HepG2 (cell line): ENCODE data around the gene ST6GALNAC6. TPM values are rescaled to one million over a fixed set of nuclear protein-coding genes. Genes with fewer than 3 reads are reported as not detected.

ENCODE experiments used
- DDIT3 ChIP-seq: sonication (generic); formaldehyde crosslinking; IDR thresholded peaks from 2 replicates; pipeline ENCODE4 v1.4.0; 2020; ENCODE audit warnings: mild to moderate bottlenecking, missing genetic modification reagents
- ELF4 ChIP-seq: sonication (generic); formaldehyde crosslinking; IDR thresholded peaks from 2 replicates; pipeline ENCODE4 v1.5.0; 2020; ENCODE audit warnings: missing genetic modification reagents, mild to moderate bottlenecking, moderate library complexity, borderline replicate concordance
- GATAD1 ChIP-seq: IDR thresholded peaks from 2 replicates; pipeline ENCODE4 v1.6.1; 2016; ENCODE audit warnings: missing genetic modification reagents, missing compliant biosample characterization
- HBP1 ChIP-seq: IDR thresholded peaks from 2 replicates; pipeline ENCODE4 v1.6.1; 2016; ENCODE audit warnings: low read depth, control low read depth
- IRX3 ChIP-seq: sonication (generic); formaldehyde crosslinking; IDR thresholded peaks from 2 replicates; pipeline ENCODE4 v1.8.1; 2023; ENCODE audit warnings: mild to moderate bottlenecking, low read depth, missing genetic modification reagents, borderline replicate concordance
- KMT2B ChIP-seq: IDR thresholded peaks from 2 replicates; pipeline ENCODE4 v1.6.1; 2016; ENCODE audit warnings: missing genetic modification reagents, missing compliant biosample characterization
- NCOA5 ChIP-seq: sonication (generic); formaldehyde crosslinking; IDR thresholded peaks from 2 replicates; pipeline ENCODE4 v1.4.0; 2020; ENCODE audit warnings: missing genetic modification reagents
- NR2C2 ChIP-seq: sonication (generic); formaldehyde crosslinking; IDR thresholded peaks from 2 replicates; pipeline ENCODE4 v1.4.0; 2020; ENCODE audit warnings: missing genetic modification reagents, mild to moderate bottlenecking, moderate library complexity, borderline replicate concordance
- POGK ChIP-seq: sonication (generic); formaldehyde crosslinking; conservative IDR thresholded peaks from 2 replicates; pipeline ENCODE4 v1.8.0; 2022; ENCODE audit warnings: mild to moderate bottlenecking, moderate library complexity, missing genetic modification reagents
- PREB ChIP-seq: sonication (generic); formaldehyde crosslinking; IDR thresholded peaks from 2 replicates; pipeline ENCODE4 v1.4.0; 2020; ENCODE audit warnings: missing genetic modification reagents
- RCOR2 ChIP-seq: IDR thresholded peaks from 2 replicates; pipeline ENCODE4 v1.6.1; 2016; ENCODE audit warnings: missing biosample characterization, missing genetic modification reagents
- SNRNP70 ChIP-seq: fragments of 200-400 bp; formaldehyde crosslinking; IDR thresholded peaks from 2 replicates; pipeline ENCODE4 v1.6.1; 2017; ENCODE audit warnings: mild to moderate bottlenecking, low read depth, low read length, moderate library complexity
- TARDBP ChIP-seq: sonication (generic); formaldehyde crosslinking; IDR thresholded peaks from 2 replicates; pipeline ENCODE4 v1.8.0; 2022; ENCODE audit warnings: mild to moderate bottlenecking, missing genetic modification reagents
- YEATS4 ChIP-seq: sonication (generic); formaldehyde crosslinking; IDR thresholded peaks from 2 replicates; pipeline ENCODE4 v1.4.0; 2020; ENCODE audit warnings: missing genetic modification reagents, borderline replicate concordance
- ZFP82 ChIP-seq: sonication (generic); formaldehyde crosslinking; IDR thresholded peaks from 2 replicates; pipeline ENCODE4 v1.5.1; 2020; ENCODE audit warnings: mild to moderate bottlenecking, missing genetic modification reagents, borderline replicate concordance
- ZNF550 ChIP-seq: sonication (generic); formaldehyde crosslinking; IDR thresholded peaks from 2 replicates; pipeline ENCODE4 v1.4.0; 2020; ENCODE audit warnings: mild to moderate bottlenecking, missing genetic modification reagents, borderline replicate concordance
- ZNF556 ChIP-seq: sonication (generic); formaldehyde crosslinking; IDR thresholded peaks from 2 replicates; pipeline ENCODE4 v1.4.0; 2020; ENCODE audit warnings: mild to moderate bottlenecking, missing genetic modification reagents, borderline replicate concordance
- ZNF639 ChIP-seq: conservative IDR thresholded peaks from 2 replicates; pipeline ENCODE4 v1.6.1; 2018; ENCODE audit warnings: missing genetic modification reagents
- ZNF691 ChIP-seq: sonication (generic); formaldehyde crosslinking; IDR thresholded peaks from 2 replicates; pipeline ENCODE4 v1.4.0; 2020; ENCODE audit warnings: missing genetic modification reagents, low read depth, mild to moderate bottlenecking, borderline replicate concordance
- ZNF780A ChIP-seq: sonication (generic); formaldehyde crosslinking; IDR thresholded peaks from 2 replicates; pipeline ENCODE4 v1.8.0; 2022; ENCODE audit warnings: mild to moderate bottlenecking, missing genetic modification reagents, moderate library complexity
- ZNF883 ChIP-seq: sonication (generic); formaldehyde crosslinking; IDR thresholded peaks from 2 replicates; pipeline ENCODE4 v1.5.1; 2020; ENCODE audit warnings: mild to moderate bottlenecking, missing genetic modification reagents; ENCODE audit errors: not compliant biosample characterization
- ZZZ3 ChIP-seq: sonication (generic); formaldehyde crosslinking; IDR thresholded peaks from 2 replicates; pipeline ENCODE4 v1.4.0; 2020; ENCODE audit warnings: missing genetic modification reagents, mild to moderate bottlenecking, borderline replicate concordance
- polyA plus RNA-seq, 8 experiments: library from polyadenylated mRNA; depleted of rRNA in 3 of 8; stranded (reverse) in 7 of 8; unstranded in 1 of 8; fragments of >200 nt; fragmentation: Illumina TruSeq in 4 of 8; extraction: Trizol in 4 of 8; gene quantifications; 2 replicates each; pipeline versions ENCODE4 v1.2.1 to v1.2.3, GENCODE V29; 2011 to 2016; ENCODE audit warnings: low read depth in 4 of 8, missing spikeins in 1 of 8, mixed read lengths in 1 of 8; ENCODE audit not compliant: insufficient read depth in 1 of 8
- total RNA-seq, 5 experiments: library from RNA; depleted of rRNA; stranded (reverse); fragments of >200 nt; fragmentation: Illumina TruSeq; extraction: Trizol; gene quantifications; 2 replicates each; pipeline ENCODE4 v1.2.3, GENCODE V29; 2016; ENCODE audit warnings: low read depth in 1 of 5

Gene ST6GALNAC6
- total and polyA plus RNA-seq, 2 of the 13 experiments (the other 11 are each of a cell fraction or from before 2014, with no cell fraction given), result 18.5 to 65.4 TPM

GRCh38 chr9:127898433-127899127 lies 823 bp downstream of the ST6GALNAC6 start (continued):
- TF ChIP-seq ZNF691 (CRISPR knock-in tag), result no peak
- 0 out of 2 replicates have a peak, but pooled peaks have one; percentile 46 for TF ChIP-seq ELF4 (CRISPR knock-in tag)
- no peak for TF ChIP-seq PREB
- TF ChIP-seq YEATS4 (CRISPR knock-in tag), result peak; percentile 10; the same call in 1 of the 2 replicates
- no peak for TF ChIP-seq ZNF556
- 0 out of 2 replicates have a peak, but pooled peaks have one; percentile 57 for TF ChIP-seq ZFP82 (CRISPR knock-in tag)
- no peak for TF ChIP-seq GATAD1 (CRISPR knock-in tag)
- peak; percentile 86; the same call in 1 of the 2 replicates for TF ChIP-seq RCOR2
- no peak for TF ChIP-seq TARDBP (CRISPR knock-in tag)
- TF ChIP-seq ZNF780A (CRISPR knock-in tag), result no peak
- peak; percentile 71 for TF ChIP-seq ZNF883
- TF ChIP-seq ZNF639 (CRISPR knock-in tag), result no peak
- TF ChIP-seq DDIT3, result no peak
- no peak for TF ChIP-seq IRX3 (CRISPR knock-in tag)
- TF ChIP-seq POGK, result 0 out of 2 replicates have a peak, but pooled peaks have one; percentile 38
- TF ChIP-seq ZZZ3, result no peak
- no peak for TF ChIP-seq NCOA5 (CRISPR knock-in tag)
- no peak for TF ChIP-seq ZNF550 (CRISPR knock-in tag)
- TF ChIP-seq NR2C2, result no peak
- no peak for TF ChIP-seq SNRNP70
- no peak for TF ChIP-seq HBP1
- no peak for TF ChIP-seq KMT2B
